ENCODE measurements around the gene ADH7. TPM values are rescaled to one million over a fixed set of nuclear protein-coding genes. Genes with fewer than 3 reads are reported as not detected.
"Not testable (repeated sequence)": the region's sequence is repeated elsewhere in the genome, so short reads cannot be mapped to it uniquely, and the experiment has no call there.

The ADH7 gene
- total RNA-seq, 1 experiment from 2014 or later, result not detected

DNA sequence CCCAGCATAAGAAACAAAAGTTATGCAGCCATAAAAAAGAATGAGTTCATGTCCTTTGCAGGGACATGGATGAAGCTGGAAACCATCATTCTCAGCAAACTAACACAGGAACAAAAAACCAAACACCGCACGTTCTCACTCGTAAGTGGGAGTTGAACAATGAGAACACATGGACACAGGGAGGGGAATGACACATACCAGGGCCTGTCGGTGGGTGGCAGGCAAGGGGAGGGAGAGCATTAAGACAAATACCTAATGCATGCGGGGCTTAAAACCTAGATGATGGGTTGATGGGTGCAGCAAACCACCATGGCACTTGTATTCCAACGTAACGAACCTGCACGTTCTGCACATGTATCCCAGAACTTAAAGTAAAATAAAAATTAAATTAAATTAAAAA, 19.4 kb downstream of the ADH7 start:
- H3K9me2 ChIP-seq (ENCODE audit: insufficient read depth); H2AFZ ChIP-seq (ENCODE audit: low read depth, low read length, poor library complexity, severe bottlenecking); H3K36me3 ChIP-seq (ENCODE audit: control insufficient read depth in 1 of 2, insufficient read depth in 2 of 2, low read length in 2 of 2); H3K4me1 ChIP-seq (ENCODE audit: control insufficient read depth in 1 of 2, insufficient read depth in 2 of 2, low read length in 2 of 2); intact Hi-C loops (cut with micrococcal nuclease); H3K27me3 ChIP-seq (ENCODE audit: insufficient read depth, low read length); CTCF ChIA-PET; H3K4me2 ChIP-seq (ENCODE audit: low read length); DNase-seq (ENCODE audit: low read depth, low spot score); RAD21 ChIA-PET (ENCODE audit: low non-redundant PET in 1 of 2, low total read pairs in 2 of 2, uncharacterized antibody in 2 of 2, unreplicated experiment in 2 of 2); H3K27ac ChIP-seq (ENCODE audit: low read depth, low read length); H4K20me1 ChIP-seq (ENCODE audit: insufficient read depth); POLR2A ChIA-PET; H3K9me3 ChIP-seq (ENCODE audit: control insufficient read depth in 1 of 2, insufficient read depth in 1 of 2, low read depth in 1 of 2, low read length in 2 of 2); H3K9ac ChIP-seq (ENCODE audit: low read length); BruUV-seq (replicated peaks); H3K79me2 ChIP-seq (ENCODE audit: insufficient read depth, low read length); ATAC-seq; H3K4me3 ChIP-seq (replicated peaks in 1 of 2; ENCODE audit: low read depth in 1 of 2, low read length in 2 of 2): not testable (repeated sequence)

DNA sequence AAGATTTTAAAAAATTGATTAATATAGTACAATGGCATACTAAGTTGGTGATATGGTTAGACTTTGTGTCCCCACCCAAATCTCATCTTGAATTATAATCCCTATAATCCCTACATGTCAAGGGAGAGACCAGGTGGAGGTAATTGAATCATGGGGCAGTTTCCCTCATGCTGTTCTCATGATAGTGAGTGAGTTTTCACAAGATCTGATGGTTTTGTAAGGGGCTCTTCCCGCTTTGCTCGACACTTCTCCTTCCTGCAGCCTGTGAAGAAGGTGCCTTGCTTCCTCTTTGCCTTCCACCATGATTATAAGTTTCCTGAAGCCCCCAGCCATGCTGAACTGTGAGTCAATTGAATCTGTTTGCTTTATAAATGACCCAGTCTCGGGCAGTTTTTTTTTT, 20.2 kb downstream of the ADH7 start:
- H3K27me3 ChIP-seq (ENCODE audit: insufficient read depth, low read length); H3K9me2 ChIP-seq (ENCODE audit: insufficient read depth); H3K4me2 ChIP-seq (ENCODE audit: low read length); BruUV-seq (replicated peaks); RAD21 ChIA-PET (ENCODE audit: low non-redundant PET in 1 of 2, low total read pairs in 2 of 2, uncharacterized antibody in 2 of 2, unreplicated experiment in 2 of 2); H2AFZ ChIP-seq (ENCODE audit: low read depth, low read length, poor library complexity, severe bottlenecking); H4K20me1 ChIP-seq (ENCODE audit: insufficient read depth); H3K4me1 ChIP-seq (ENCODE audit: control insufficient read depth in 1 of 2, insufficient read depth in 2 of 2, low read length in 2 of 2); H3K36me3 ChIP-seq (ENCODE audit: control insufficient read depth in 1 of 2, insufficient read depth in 2 of 2, low read length in 2 of 2); ATAC-seq; H3K79me2 ChIP-seq (ENCODE audit: insufficient read depth, low read length); H3K9me3 ChIP-seq (ENCODE audit: control insufficient read depth in 1 of 2, insufficient read depth in 1 of 2, low read depth in 1 of 2, low read length in 2 of 2); H3K4me3 ChIP-seq (replicated peaks in 1 of 2; ENCODE audit: low read depth in 1 of 2, low read length in 2 of 2); CTCF ChIA-PET; H3K9ac ChIP-seq (ENCODE audit: low read length); DNase-seq (ENCODE audit: low read depth, low spot score); H3K27ac ChIP-seq (ENCODE audit: low read depth, low read length); POLR2A ChIA-PET: not testable (repeated sequence)
- intact Hi-C loops (cut with micrococcal nuclease), result loop anchor here (5.0 kb wide), 1 partner anchor 392 kb away; no protein-coding TSS in a partner anchor

DNA sequence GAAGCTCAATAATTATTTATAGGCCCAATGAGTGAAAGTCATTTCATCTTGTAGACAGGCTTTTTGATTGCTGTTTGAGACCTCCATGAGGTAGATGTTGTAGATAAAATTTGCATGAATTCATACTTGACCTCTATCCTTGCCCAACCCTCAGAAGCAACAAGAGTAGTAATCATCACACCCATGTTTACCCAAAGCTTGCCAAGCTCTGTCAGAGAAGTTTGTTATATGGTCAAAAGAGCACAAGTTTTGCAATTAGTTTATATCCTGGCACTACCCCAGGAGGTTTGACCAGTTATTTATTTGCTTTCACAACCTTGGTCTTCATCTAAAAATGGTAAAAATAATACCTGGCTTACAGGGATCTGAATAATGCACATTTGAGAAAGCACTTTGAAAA, 20.7 kb downstream of the ADH7 start:
- no peak overlapping the region for H3K9ac ChIP-seq (ENCODE audit: low read length)
- ChIA-PET CTCF (no interaction called here), POLR2A (no interaction called here), RAD21 (ENCODE audit: low non-redundant PET in 1 of 2, low total read pairs in 2 of 2, uncharacterized antibody in 2 of 2, unreplicated experiment in 2 of 2) (no interaction called here)
- H3K4me2 ChIP-seq (ENCODE audit: low read length), result no peak overlapping the region
- H3K36me3 ChIP-seq (ENCODE audit: control insufficient read depth in 1 of 2, insufficient read depth in 2 of 2, low read length in 2 of 2), result no peaks in the 10 kb centered on the region
- TF ChIP-seq, protein P1, sequence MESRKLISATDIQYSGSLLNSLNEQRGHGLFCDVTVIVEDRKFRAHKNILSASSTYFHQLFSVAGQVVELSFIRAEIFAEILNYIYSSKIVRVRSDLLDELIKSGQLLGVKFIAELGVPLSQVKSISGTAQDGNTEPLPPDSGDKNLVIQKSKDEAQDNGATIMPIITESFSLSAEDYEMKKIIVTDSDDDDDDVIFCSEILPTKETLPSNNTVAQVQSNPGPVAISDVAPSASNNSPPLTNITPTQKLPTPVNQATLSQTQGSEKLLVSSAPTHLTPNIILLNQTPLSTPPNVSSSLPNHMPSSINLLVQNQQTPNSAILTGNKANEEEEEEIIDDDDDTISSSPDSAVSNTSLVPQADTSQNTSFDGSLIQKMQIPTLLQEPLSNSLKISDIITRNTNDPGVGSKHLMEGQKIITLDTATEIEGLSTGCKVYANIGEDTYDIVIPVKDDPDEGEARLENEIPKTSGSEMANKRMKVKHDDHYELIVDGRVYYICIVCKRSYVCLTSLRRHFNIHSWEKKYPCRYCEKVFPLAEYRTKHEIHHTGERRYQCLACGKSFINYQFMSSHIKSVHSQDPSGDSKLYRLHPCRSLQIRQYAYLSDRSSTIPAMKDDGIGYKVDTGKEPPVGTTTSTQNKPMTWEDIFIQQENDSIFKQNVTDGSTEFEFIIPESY (IDR thresholded peaks at IDR 0.05; ENCODE audit: extremely low read depth, insufficient replicate concordance, low read length), result no peak
- TF ChIP-seq EZH2phosphoT487 (IDR thresholded peaks at IDR 0.05; ENCODE audit: borderline replicate concordance) (no peak), POLR2AphosphoS5 (IDR thresholded peaks at IDR 0.05; ENCODE audit: low read depth, low read length) (no peak)
- no peak overlapping the region for H3K27ac ChIP-seq (ENCODE audit: low read depth, low read length)
- no peaks in the 10 kb centered on the region for H3K79me2 ChIP-seq (ENCODE audit: insufficient read depth, low read length)
- no peak overlapping the region for H2AFZ ChIP-seq (ENCODE audit: low read depth, low read length, poor library complexity, severe bottlenecking)
- intact Hi-C loops (cut with micrococcal nuclease), result loop anchor here (5.0 kb wide), 1 partner anchor 393 kb away; no protein-coding TSS in a partner anchor
- no peaks in the 10 kb centered on the region for H3K27me3 ChIP-seq (ENCODE audit: insufficient read depth, low read length)
- no peaks in the 10 kb centered on the region for H3K4me1 ChIP-seq (ENCODE audit: control insufficient read depth in 1 of 2, insufficient read depth in 2 of 2, low read length in 2 of 2)
- no peak overlapping the region for H3K4me3 ChIP-seq (replicated peaks in 1 of 2; ENCODE audit: low read depth in 1 of 2, low read length in 2 of 2)
- H4K20me1 ChIP-seq (ENCODE audit: insufficient read depth), result no peaks in the 10 kb centered on the region
- no peaks in the 10 kb centered on the region for H3K9me3 ChIP-seq (ENCODE audit: control insufficient read depth in 1 of 2, insufficient read depth in 1 of 2, low read depth in 1 of 2, low read length in 2 of 2)
- DNase-seq (ENCODE audit: low read depth, low spot score) (no peak), ATAC-seq (no peak)
- no peaks in the 10 kb centered on the region; the same call in 1 of the 2 replicates for H3K9me2 ChIP-seq (ENCODE audit: insufficient read depth)
- BruUV-seq (replicated peaks), result no TSS peak

Data from HCT116 (cell line).